B cell (primary cell): ENCODE data around the gene EEF1A1. TPM values are rescaled to one million over a fixed set of nuclear protein-coding genes. Genes with fewer than 3 reads are reported as not detected.
A peak's percentile ranks its signal among the peaks of the same experiment; 100 is the strongest.
"Not testable (repeated sequence)": the region's sequence is repeated elsewhere in the genome, so short reads cannot be mapped to it uniquely, and the experiment has no call there.

Source experiments
- ATAC-seq: fragments of 200-7000 bp; cut with Tn5 transposase; one replicate; pipeline ENCODE4 v1.10.0; 2021; ENCODE audit warnings: low read depth, mild to moderate bottlenecking, moderate number of reproducible peaks, moderate library complexity
- CTCF ChIA-PET: fragments of 350-600 bp; sonication (Branson Sonifier 250); formaldehyde crosslinking; loops from one replicate; lab custom pipeline; 2021; ENCODE audit warnings: antibody characterized with exemption, inconsistent platforms; lab: Charles Lee
- POLR2A ChIA-PET: fragments of 350-600 bp; sonication (Branson Sonifier 250); formaldehyde crosslinking; loops from one replicate; lab custom pipeline; 2021; ENCODE audit warnings: antibody characterized with exemption; lab: Charles Lee
- DNase-seq: peaks from one replicate; pipeline ENCODE4 v3.0.0; 2013
- H2AFZ ChIP-seq: 2 replicates; pipeline ENCODE4 v1.6.1; 2012; ENCODE audit warnings: mild to moderate bottlenecking, low read depth, low read length; ENCODE audit not compliant: insufficient read depth, poor library complexity, severe bottlenecking
- H3K27ac ChIP-seq, 2 donors: 1 replicate in 1 of 2; 2 replicates in 1 of 2; pipeline ENCODE4 v1.5.1; 2012 to 2013; ENCODE audit warnings: low read length in 2 of 2, mild to moderate bottlenecking in 2 of 2, moderate library complexity in 1 of 2
- H3K27me3 ChIP-seq, 4 experiments: fragments of 200-600 bp in 1 of 4; sonication (generic) in 1 of 4; replicated peaks in 1 of 4; 1 replicate in 2 of 4; 2 replicates in 2 of 4; pipeline versions ENCODE4 v1.6.1 to v1.7.0; 2013 to 2016; ENCODE audit warnings: low read length in 3 of 4, mild to moderate bottlenecking in 2 of 4, mixed read lengths in 1 of 4, moderate library complexity in 1 of 4; ENCODE audit not compliant: insufficient read depth in 4 of 4, control insufficient read depth in 3 of 4; ENCODE audit errors: control extremely low read depth in 1 of 4
- H3K36me3 ChIP-seq, 2 experiments: replicated peaks in 1 of 2; 1 replicate in 1 of 2; 2 replicates in 1 of 2; pipeline versions ENCODE4 v1.6.1 to v1.7.1; 2013; ENCODE audit warnings: low read length in 1 of 2; ENCODE audit not compliant: insufficient read depth in 2 of 2, control insufficient read depth in 1 of 2; ENCODE audit errors: control extremely low read depth in 1 of 2, extremely low read depth in 1 of 2
- H3K4me1 ChIP-seq, 2 donors: fragments of 200-600 bp in 1 of 2; sonication (generic) in 1 of 2; 1 replicate in 1 of 2; 2 replicates in 1 of 2; pipeline versions ENCODE4 v1.5.1 to v1.6.1; 2013 to 2017; ENCODE audit warnings: low read length in 2 of 2; ENCODE audit not compliant: control insufficient read depth in 2 of 2, insufficient read depth in 2 of 2
- H3K4me2 ChIP-seq: replicated peaks from 2 replicates; pipeline ENCODE3; 2012; ENCODE audit warnings: mild to moderate bottlenecking, low read depth, low read length; ENCODE audit not compliant: poor library complexity, severe bottlenecking
- H3K4me3 ChIP-seq, 5 experiments: fragments of 200-600 bp in 1 of 5; sonication (generic) in 1 of 5; 1 replicate in 3 of 5; 2 replicates in 2 of 5; pipeline versions ENCODE4 v1.5.1 to v1.7.0; 2011 to 2016; ENCODE audit warnings: low read length in 4 of 5, mild to moderate bottlenecking in 4 of 5, low read depth in 2 of 5, control low read depth in 1 of 5, moderate library complexity in 1 of 5; ENCODE audit not compliant: insufficient read depth in 1 of 5; ENCODE audit errors: control extremely low read depth in 1 of 5, extremely low read depth in 1 of 5
- H3K79me2 ChIP-seq: fragments of 200-600 bp; sonication (generic); one replicate; pipeline ENCODE4 v1.6.0; 2016; ENCODE audit warnings: low read length; ENCODE audit not compliant: control insufficient read depth, insufficient read depth
- H3K9ac ChIP-seq: fragments of 200-600 bp; sonication (generic); 2 replicates; pipeline ENCODE4 v1.6.1; 2017; ENCODE audit warnings: mild to moderate bottlenecking, low read length, moderate library complexity
- H3K9me3 ChIP-seq, 3 donors: one replicate each; pipeline versions ENCODE4 v1.6.1 to v1.7.1; 2013; ENCODE audit warnings: low read length in 2 of 3; ENCODE audit not compliant: control insufficient read depth in 2 of 3, insufficient read depth in 1 of 3; ENCODE audit errors: control extremely low read depth in 1 of 3
- H4K20me1 ChIP-seq: 2 replicates; pipeline ENCODE4 v1.6.0; 2012; ENCODE audit warnings: mild to moderate bottlenecking, low read length; ENCODE audit not compliant: insufficient read depth, control insufficient read depth, poor library complexity, severe bottlenecking
- H3K27ac Mint-ChIP-seq: one replicate; pipeline ENCODE4 v1.8.0; 2021; ENCODE audit warnings: mixed read lengths
- H3K27me3 Mint-ChIP-seq: one replicate; pipeline ENCODE4 v1.8.0; 2021; ENCODE audit warnings: mixed read lengths
- H3K4me1 Mint-ChIP-seq: one replicate; pipeline ENCODE4 v1.8.0; 2021; ENCODE audit warnings: mixed read lengths
- H3K4me3 Mint-ChIP-seq: one replicate; pipeline ENCODE4 v1.8.0; 2021; ENCODE audit warnings: mixed read lengths
- H3K9me3 Mint-ChIP-seq: one replicate; pipeline ENCODE4 v1.8.0; 2022; ENCODE audit warnings: mixed read lengths; ENCODE audit not compliant: insufficient read depth
- CTCF ChIP-seq: fragments of 200-600 bp; IDR thresholded peaks from one replicate; pipeline ENCODE4 v1.8.0; 2022; ENCODE audit warnings: antibody characterized with exemption, mild to moderate bottlenecking
- EZH2 ChIP-seq: IDR thresholded peaks from 2 replicates; pipeline ENCODE4 v1.6.1; 2012; ENCODE audit warnings: borderline replicate concordance, low read depth, mild to moderate bottlenecking, moderate library complexity, low read length; ENCODE audit not compliant: insufficient read depth, poor library complexity, severe bottlenecking
- WGBS: methylation state at CpG from one replicate; pipeline ENCODE4 v1.1.5; 2013; ENCODE audit warnings: missing lambda C conversion rate; ENCODE audit not compliant: insufficient coverage; 5-methylcytosine and 5-hydroxymethylcytosine counted together
- intact Hi-C: fragments of 100-400 bp; cut with micrococcal nuclease; formaldehyde crosslinking; loops from one replicate; pipeline ENCODE4 v1.10.0; 2022
- polyA plus RNA-seq: library from polyadenylated mRNA; depleted of rRNA; stranded (reverse); fragments of >200 nt; gene quantifications from 2 replicates; pipeline ENCODE4 v1.2.3, GENCODE V29; 2012
- total RNA-seq, 2 donors: library from RNA; stranded (reverse); fragments of 120-200 nt in 1 of 2; gene quantifications; 1 replicate in 1 of 2; 2 replicates in 1 of 2; pipeline versions ENCODE4 v1.2.3 to v1.2.4, GENCODE V29; 2013 to 2022

Gene EEF1A1
- total and polyA plus RNA-seq, 2 donors (not counting 1 experiment from before 2014, with no cell fraction given) = 9,671 to 12,769 TPM

- peak overlapping the region; percentile 100 for H3K9ac ChIP-seq
- intact Hi-C loops = loop anchor here (1.0 to 5.0 kb wide), 2 partner anchors 90 to 898 kb away; partner anchors contain the start of gene KCNQ5
- DNase-seq (peak; percentile 88), ATAC-seq (peak; percentile 8)
- no peaks in the 10 kb centered on the region for H3K27me3 Mint-ChIP-seq
- H3K36me3 ChIP-seq = peaks cover 16 to 44% of the 10 kb centered on the region in 2 experiments
- peak overlapping the region; percentile 98 to 99 for H3K27ac ChIP-seq
- no peaks in the 10 kb centered on the region for H3K9me3 Mint-ChIP-seq
- H4K20me1 ChIP-seq = peaks cover 47% of the 10 kb centered on the region
- peak overlapping the region; percentile 84 for H3K4me2 ChIP-seq
- H3K27ac Mint-ChIP-seq = peak overlapping the region; percentile 95
- no peak overlapping the region for H2AFZ ChIP-seq
- no peaks in the 10 kb centered on the region for H3K27me3 ChIP-seq
- H3K9me3 ChIP-seq = peaks cover 0 to 4% (median 0%) of the 10 kb centered on the region in 3 donors
- peak overlapping the region; percentile 87 to 100 (median 98) for H3K4me3 ChIP-seq
- peak overlapping the region; percentile 97 for H3K4me3 Mint-ChIP-seq
- CTCF ChIA-PET = interaction anchor here (0.8 to 3.5 kb wide), 8 partner anchors 24 to 156 kb away, joined by 3 to 42 read pairs (median 4); partner anchors contain the start of genes MTO1 and SLC17A5
- under 1% methylated on average over 52 of the region's 56 CpGs for WGBS
- TF ChIP-seq CTCF (no peak), EZH2 (no peak)
- peaks cover 60 to 74% of the 10 kb centered on the region in 2 donors for H3K4me1 ChIP-seq
- POLR2A ChIA-PET = interaction anchor here (0.7 to 5.4 kb wide), 12 partner anchors 18 to 134 kb away, joined by 3 to 49 read pairs (median 4); partner anchors contain the start of genes CGAS, MTO1 and SLC17A5
- H3K79me2 ChIP-seq = peaks cover 41% of the 10 kb centered on the region
- peaks cover 73% of the 10 kb centered on the region for H3K4me1 Mint-ChIP-seq
Observed at GRCh38 chr6:73519926-73520687, 725 bp downstream of the EEF1A1 start.

- intact Hi-C loops, ATAC-seq, H2AFZ ChIP-seq, H3K27me3 Mint-ChIP-seq, H3K9me3 Mint-ChIP-seq, H3K27me3 ChIP-seq, H3K9me3 ChIP-seq: not testable (repeated sequence)
- Histone ChIP-seq H3K4me3 (peak overlapping the region; percentile 87 to 100 (median 98)), H3K27ac (peak overlapping the region; percentile 98 to 99), H3K79me2 (peaks cover 41% of the 10 kb centered on the region), H3K36me3 (peaks cover 16 to 52% of the 10 kb centered on the region in 2 experiments), H3K4me2 (peak overlapping the region; percentile 84), H3K4me1 (peaks cover 64 to 79% of the 10 kb centered on the region in 2 donors), H3K9ac (peak overlapping the region; percentile 100), H4K20me1 (peaks cover 56% of the 10 kb centered on the region)
- H3K4me1 Mint-ChIP-seq = peaks cover 77% of the 10 kb centered on the region
- 0% methylated on average over 3 of the region's 8 CpGs for WGBS
- POLR2A ChIA-PET = interaction anchor here (0.7 to 5.4 kb wide), 5 partner anchors 58 to 135 kb away, joined by 3 to 49 read pairs (median 29); partner anchors contain the start of genes CGAS, MTO1 and SLC17A5
- peak overlapping the region; percentile 95 for H3K27ac Mint-ChIP-seq
- peak overlapping the region; percentile 97 for H3K4me3 Mint-ChIP-seq
- DNase-seq = peak; percentile 48
- CTCF ChIA-PET = interaction anchor here (0.8 to 11.4 kb wide), 6 partner anchors 19 to 157 kb away, joined by 3 to 261 read pairs (median 4); partner anchors contain the start of genes MTO1 and SLC17A5
Observed at GRCh38 chr6:73518982-73519881, 1.6 kb downstream of the EEF1A1 start.
